T-cell (primary cell): ENCODE results near the gene EEF2. TPM values are rescaled to one million over a fixed set of nuclear protein-coding genes. Genes with fewer than 3 reads are reported as not detected.
"Not testable (repeated sequence)": the region's sequence is repeated elsewhere in the genome, so short reads cannot be mapped to it uniquely, and the experiment has no call there.

Source experiments
- ATAC-seq, 4 experiments: fragments of 200-7000 bp in 3 of 4; fragments of 150-1000 bp in 1 of 4; cut with Tn5 transposase; replicated peaks in 1 of 4; 1 replicate in 3 of 4; 2 replicates in 1 of 4; pipeline ENCODE4 v1.10.0; 2021; ENCODE audit warnings: moderate library complexity in 3 of 4, mild to moderate bottlenecking in 2 of 4, moderate number of reproducible peaks in 1 of 4
- CTCF ChIA-PET, 2 donors: fragments of 300-600 bp; sonication (Branson Sonifier 250); formaldehyde crosslinking; loops; one replicate each; lab custom pipeline; 2022; ENCODE audit warnings: antibody characterized with exemption in 2 of 2; lab: Charles Lee
- POLR2A ChIA-PET, 2 donors: fragments of 300-600 bp; sonication (Branson Sonifier 250); formaldehyde crosslinking; loops; one replicate each; lab custom pipeline; 2022; ENCODE audit warnings: antibody characterized with exemption in 2 of 2; lab: Charles Lee
- DNase-seq, 35 experiments: peaks; one replicate each; pipeline versions ENCODE4 v3.0.0 to v3.0.0-alpha.2; 2013 to 2023
- H3K27ac ChIP-seq: one replicate; pipeline ENCODE4 v1.5.1; 2013; ENCODE audit warnings: low read length
- H3K27me3 ChIP-seq, 2 experiments: replicated peaks in 1 of 2; 1 replicate in 1 of 2; 2 replicates in 1 of 2; pipeline versions ENCODE4 v1.6.1 to v1.7.0; 2013; ENCODE audit warnings: low read length in 1 of 2, mixed read lengths in 1 of 2; ENCODE audit not compliant: control insufficient read depth in 2 of 2, insufficient read depth in 2 of 2; ENCODE audit errors: extremely low read depth in 1 of 2
- H3K36me3 ChIP-seq, 2 donors: 1 replicate in 1 of 2; 2 replicates in 1 of 2; pipeline versions ENCODE4 v1.6.1 to v1.7.0; 2013; ENCODE audit warnings: low read length in 1 of 2; ENCODE audit not compliant: control insufficient read depth in 2 of 2, insufficient read depth in 1 of 2; ENCODE audit errors: extremely low read depth in 1 of 2
- H3K4me1 ChIP-seq, 2 experiments: 1 replicate in 1 of 2; 2 replicates in 1 of 2; pipeline versions ENCODE4 v1.6.1 to v1.7.0; 2013; ENCODE audit warnings: low read length in 2 of 2, mixed read lengths in 1 of 2; ENCODE audit not compliant: insufficient read depth in 2 of 2, control insufficient read depth in 1 of 2; ENCODE audit errors: extremely low read depth in 1 of 2
- H3K4me3 ChIP-seq, 2 donors: 1 replicate in 1 of 2; 2 replicates in 1 of 2; pipeline versions ENCODE4 v1.5.1 to v1.7.0; 2013; ENCODE audit warnings: mild to moderate bottlenecking in 2 of 2, low read length in 1 of 2, moderate library complexity in 1 of 2; ENCODE audit not compliant: control insufficient read depth in 1 of 2; ENCODE audit errors: extremely low read depth in 1 of 2
- H3K9me3 ChIP-seq: 2 replicates; pipeline ENCODE4 v1.7.0; 2013
- H3K27ac Mint-ChIP-seq, 2 donors: one replicate each; pipeline ENCODE4 v1.8.0; 2020 to 2021; ENCODE audit warnings: mild to moderate bottlenecking in 2 of 2, mixed read lengths in 2 of 2
- H3K27me3 Mint-ChIP-seq, 2 donors: one replicate each; pipeline ENCODE4 v1.8.0; 2021 to 2022; ENCODE audit warnings: mixed read lengths in 2 of 2
- H3K36me3 Mint-ChIP-seq: one replicate; pipeline ENCODE4 v1.8.0; 2021; ENCODE audit warnings: mixed read lengths
- H3K4me1 Mint-ChIP-seq, 3 donors: one replicate each; pipeline ENCODE4 v1.8.0; 2020 to 2022; ENCODE audit warnings: mixed read lengths in 3 of 3, mild to moderate bottlenecking in 1 of 3
- H3K4me3 Mint-ChIP-seq, 3 donors: one replicate each; pipeline ENCODE4 v1.8.0; 2020 to 2022; ENCODE audit warnings: mild to moderate bottlenecking in 3 of 3, mixed read lengths in 3 of 3, moderate library complexity in 3 of 3
- H3K9me3 Mint-ChIP-seq, 3 donors: one replicate each; pipeline ENCODE4 v1.8.0; 2020 to 2022; ENCODE audit warnings: mixed read lengths in 3 of 3
- WGBS: methylation state at CpG from one replicate; pipeline ENCODE4 v1.1.5; 2013; ENCODE audit warnings: missing lambda C conversion rate; ENCODE audit not compliant: insufficient coverage; 5-methylcytosine and 5-hydroxymethylcytosine counted together
- total RNA-seq, 35 experiments: library from RNA in 6 of 35; stranded (reverse) in 6 of 35; fragments of 120-200 nt in 1 of 35; gene quantifications; one replicate each; pipeline versions ENCODE4 v1.2.1 to v1.2.4 and lab custom pipeline; 2013 to 2026

The EEF2 gene
- total RNA-seq, 5 donors from 2014 or later (not counting 1 experiment from before 2014, with no cell fraction given), result 2,379 to 2,775 (median 2,439) TPM

- DNase-seq (no peak), ATAC-seq (no peak)
- Histone ChIP-seq H3K27ac (no peak overlapping the region), H3K27me3 (no peaks in the 10 kb centered on the region), H3K9me3 (no peaks in the 10 kb centered on the region), H3K4me1 (no peaks in the 10 kb centered on the region), H3K4me3 (no peak overlapping the region), H3K36me3 (peaks cover 11 to 51% of the 10 kb centered on the region in 2 donors)
- no peaks in the 10 kb centered on the region for H3K9me3 Mint-ChIP-seq
- peaks cover 17% of the 10 kb centered on the region for H3K36me3 Mint-ChIP-seq
- no peak overlapping the region for H3K4me3 Mint-ChIP-seq
- no peaks in the 10 kb centered on the region for H3K4me1 Mint-ChIP-seq
- CTCF ChIA-PET, result no interaction called here
- WGBS, result 98% methylated on average over 82 of the region's 86 CpGs
- POLR2A ChIA-PET, result no interaction called here
- H3K27me3 Mint-ChIP-seq, result no peaks in the 10 kb centered on the region
- H3K27ac Mint-ChIP-seq, result no peak overlapping the region
Observed at GRCh38 chr19:3958836-3959765, 26.2 kb downstream of the EEF2 start.

GRCh38 chr19:3955688-3956087 lies 29.6 kb downstream of the EEF2 start:
- no peak overlapping the region for H3K4me3 ChIP-seq
- peaks cover 0 to 13% of the 10 kb centered on the region in 2 experiments for H3K27me3 ChIP-seq
- no peak overlapping the region for H3K27ac Mint-ChIP-seq
- peaks cover 7 to 26% of the 10 kb centered on the region in 2 donors for H3K36me3 ChIP-seq
- DNase-seq (no peak), ATAC-seq (no peak)
- CTCF ChIA-PET, result interaction anchor here (0.6 kb wide), 2 partner anchors 38 to 371 kb away, joined by 3 to 5 read pairs; no protein-coding TSS in a partner anchor
- POLR2A ChIA-PET, result no interaction called here
- H3K9me3 ChIP-seq, result no peaks in the 10 kb centered on the region
- H3K4me3 Mint-ChIP-seq, result no peak overlapping the region
- no peaks in the 10 kb centered on the region for H3K9me3 Mint-ChIP-seq
- H3K36me3 Mint-ChIP-seq, result peaks cover 9% of the 10 kb centered on the region
- no peak overlapping the region for H3K27ac ChIP-seq
- peaks cover 2 to 9% of the 10 kb centered on the region in 2 experiments for H3K4me1 ChIP-seq
- peaks cover 5 to 10% (median 9%) of the 10 kb centered on the region in 3 donors for H3K4me1 Mint-ChIP-seq
- H3K27me3 Mint-ChIP-seq, result peaks cover 0 to 9% of the 10 kb centered on the region in 2 donors
- 90% methylated on average over 10 of the region's 10 CpGs for WGBS

DNA sequence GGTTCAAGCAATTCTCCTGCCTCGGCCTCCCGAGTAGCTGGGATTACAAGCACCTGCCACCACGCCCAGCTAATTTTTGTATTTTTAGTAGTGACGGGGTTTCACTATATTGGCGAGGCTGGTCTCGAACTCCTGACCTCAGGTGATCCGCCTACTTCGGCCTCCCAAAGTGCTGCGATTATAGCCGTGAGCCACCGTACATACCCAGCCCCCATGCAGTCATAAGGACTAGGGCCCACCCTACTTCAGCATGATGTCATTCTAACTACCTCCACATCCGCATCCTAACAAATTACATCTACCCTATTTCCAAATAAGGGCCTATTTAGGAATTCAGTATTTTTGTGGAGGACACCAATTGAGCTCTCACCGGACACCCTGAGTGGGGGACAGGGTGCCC lies 30.0 kb downstream of the EEF2 start:
- ATAC-seq, H3K27me3 Mint-ChIP-seq, H3K4me3 ChIP-seq, DNase-seq, H3K9me3 Mint-ChIP-seq, POLR2A ChIA-PET, H3K36me3 Mint-ChIP-seq, H3K27ac Mint-ChIP-seq, H3K4me3 Mint-ChIP-seq, H3K27ac ChIP-seq, H3K9me3 ChIP-seq, H3K4me1 Mint-ChIP-seq: not testable (repeated sequence)
- CTCF ChIA-PET, result interaction anchor here in 1 of 2 donors (0.6 kb wide), 1 partner anchor 371 kb away, joined by 3 read pairs; no protein-coding TSS in a partner anchor
- Histone ChIP-seq H3K4me1 (peaks cover 2 to 13% of the 10 kb centered on the region in 2 experiments), H3K36me3 (peaks cover 7 to 22% of the 10 kb centered on the region in 2 donors), H3K27me3 (peaks cover 0 to 17% of the 10 kb centered on the region in 2 experiments)
- WGBS, result 98% methylated on average over 10 of the region's 13 CpGs

GRCh38 chr19:3954107-3954506 lies 31.2 kb downstream of the EEF2 start:
- H3K27me3 Mint-ChIP-seq, result peaks cover 0 to 9% of the 10 kb centered on the region in 2 donors
- 95% methylated on average over 11 of the region's 12 CpGs for WGBS

GRCh38 chr19:3952755-3953276 lies 32.4 kb downstream of the EEF2 start:
- H3K27ac Mint-ChIP-seq, POLR2A ChIA-PET, H3K4me3 Mint-ChIP-seq, H3K27ac ChIP-seq, H3K9me3 Mint-ChIP-seq, H3K4me1 Mint-ChIP-seq, H3K9me3 ChIP-seq, CTCF ChIA-PET, H3K4me3 ChIP-seq, H3K36me3 Mint-ChIP-seq, H3K36me3 ChIP-seq, H3K27me3 Mint-ChIP-seq, DNase-seq, ATAC-seq: not testable (repeated sequence)
- H3K4me1 ChIP-seq, result peaks cover 2 to 20% of the 10 kb centered on the region in 2 experiments
- peaks cover 0 to 32% of the 10 kb centered on the region in 2 experiments for H3K27me3 ChIP-seq
- 88% methylated on average over 9 of the region's 9 CpGs for WGBS

More at GRCh38 chr19:3954107-3954506, 31.2 kb downstream of the EEF2 start:
- H3K4me1 Mint-ChIP-seq, result peaks cover 5 to 10% (median 9%) of the 10 kb centered on the region in 3 donors
- ChIA-PET CTCF (no interaction called here), POLR2A (interaction anchor here in 1 of 2 donors (0.6 kb wide), 1 partner anchor 33 kb away, joined by 13 read pairs; no protein-coding TSS in a partner anchor)
- H3K4me3 ChIP-seq, result no peak overlapping the region
- peaks cover 0 to 28% of the 10 kb centered on the region in 2 experiments for H3K27me3 ChIP-seq
- H3K36me3 Mint-ChIP-seq, result peaks cover 4% of the 10 kb centered on the region
- peaks cover 7 to 15% of the 10 kb centered on the region in 2 donors for H3K36me3 ChIP-seq
- ATAC-seq, result no peak
- H3K9me3 Mint-ChIP-seq, result no peaks in the 10 kb centered on the region
- H3K27ac Mint-ChIP-seq, result no peak overlapping the region
- no peak overlapping the region for H3K4me3 Mint-ChIP-seq
- no peak overlapping the region for H3K27ac ChIP-seq
- no peaks in the 10 kb centered on the region for H3K9me3 ChIP-seq
- no peak for DNase-seq
- peaks cover 2 to 20% of the 10 kb centered on the region in 2 experiments for H3K4me1 ChIP-seq
